K562 (cell line): ENCODE data around the gene NDUFAF4. TPM values are rescaled to one million over a fixed set of nuclear protein-coding genes. Genes with fewer than 3 reads are reported as not detected.

Experiments
- ATAC-seq: fragments of 200-7000 bp; cut with Tn5 transposase; 3 replicates; pipeline ENCODE4 v1.9.1; 2020; ENCODE audit warnings: moderate library complexity
- BruUV-seq: library from RNA; stranded (reverse); fragments of 400-500 nt; replicated peaks from 2 replicates; lab custom pipeline; 2021; lab: Mats Ljungman, UMichigan
- CTCF ChIA-PET: fragments of 300-600 bp; formaldehyde crosslinking; extraction: SDS; loops from one replicate; lab custom pipeline; 2021; ENCODE audit warnings: low intra/inter-chr PET ratio; lab: Yijun Ruan, JAX
- POLR2A ChIA-PET: fragments of 300-600, 350-650 bp; sonication (Branson Sonifier 250); formaldehyde crosslinking; extraction: SDS; loops from one replicate; lab custom pipeline; 2021; ENCODE audit warnings: antibody characterized with exemption, inconsistent platforms; lab: Yijun Ruan, JAX
- DNase-seq, 4 experiments: peaks; one replicate each; pipeline versions ENCODE4 v3.0.0 to v3.0.0-alpha.2; 2011 to 2018; ENCODE audit warnings: low spot score in 3 of 4, mixed read lengths in 3 of 4; ENCODE audit errors: extremely low read depth in 1 of 4
- FAIRE-seq: peaks from 2 replicates; lab custom pipeline; 2011; peaks lifted over from hg19 to GRCh38; lab: Jason Lieb, UNC
- H2AFZ ChIP-seq: 2 replicates; pipeline ENCODE4 v1.6.0; 2011; ENCODE audit warnings: low read depth, low read length, control low read depth, inconsistent platforms
- H3K27ac ChIP-seq: fragments of 200-600 bp; 3 replicates; pipeline ENCODE4 v1.8.0; 2011; ENCODE audit warnings: low read depth, mild to moderate bottlenecking, control low read depth, inconsistent platforms, low read length, moderate library complexity, mixed read lengths; ENCODE audit errors: extremely low read depth
- H3K27me3 ChIP-seq, 2 experiments: fragments of 300-600 bp in 1 of 2; 2 replicates in 1 of 2; 3 replicates in 1 of 2; pipeline versions ENCODE4 v1.6.0 to v1.8.0; 2011; ENCODE audit warnings: inconsistent platforms in 2 of 2, low read length in 2 of 2, mild to moderate bottlenecking in 1 of 2, mixed read lengths in 1 of 2, moderate library complexity in 1 of 2; ENCODE audit not compliant: control insufficient read depth in 2 of 2, insufficient read depth in 2 of 2
- H3K36me3 ChIP-seq: fragments of 300-600 bp; 3 replicates; pipeline ENCODE4 v1.8.0; 2011; ENCODE audit warnings: mild to moderate bottlenecking, low read length, inconsistent platforms; ENCODE audit not compliant: control insufficient read depth, insufficient read depth
- H3K4me1 ChIP-seq, 2 experiments: fragments of 200-600 bp in 1 of 2; replicated peaks in 1 of 2; 2 replicates in 1 of 2; 3 replicates in 1 of 2; pipeline versions ENCODE4 v1.5.1 to v1.8.0; 2011; ENCODE audit warnings: inconsistent platforms in 2 of 2, low read length in 2 of 2, mild to moderate bottlenecking in 1 of 2, mixed read lengths in 1 of 2, moderate library complexity in 1 of 2; ENCODE audit not compliant: control insufficient read depth in 2 of 2, insufficient read depth in 2 of 2
- H3K4me2 ChIP-seq: 2 replicates; pipeline ENCODE4 v1.6.1; 2011; ENCODE audit warnings: low read length, control low read depth, inconsistent platforms, mixed read lengths; ENCODE audit not compliant: insufficient read depth
- H3K4me3 ChIP-seq: fragments of 200-600 bp; sonication (generic), shearing (Covaris generic); 2 replicates; pipeline ENCODE4 v1.5.1; 2016; ENCODE audit warnings: control low read depth, inconsistent platforms
- H3K79me2 ChIP-seq: fragments of 200-600 bp; 3 replicates; pipeline ENCODE4 v1.8.0; 2011; ENCODE audit warnings: low read length, inconsistent platforms; ENCODE audit not compliant: control insufficient read depth, insufficient read depth
- H3K9ac ChIP-seq, 2 experiments: 2 replicates each; pipeline versions ENCODE4 v1.6.0 to v1.6.1; 2011; ENCODE audit warnings: low read depth in 2 of 2, low read length in 2 of 2, control low read depth in 1 of 2, inconsistent platforms in 1 of 2, mild to moderate bottlenecking in 1 of 2, mixed read lengths in 1 of 2; ENCODE audit not compliant: insufficient read depth in 1 of 2
- H3K9me1 ChIP-seq: one replicate; pipeline ENCODE4 v1.6.0; 2011; ENCODE audit warnings: inconsistent platforms, mild to moderate bottlenecking, low read length, moderate library complexity; ENCODE audit not compliant: control insufficient read depth, insufficient read depth
- H3K9me3 ChIP-seq: replicated peaks from 2 replicates; pipeline ENCODE4 v1.5.1; 2011; ENCODE audit warnings: low read depth, low read length, inconsistent platforms; ENCODE audit not compliant: control insufficient read depth, insufficient read depth
- H4K20me1 ChIP-seq: replicated peaks from 2 replicates; pipeline ENCODE4 v1.6.1; 2011; ENCODE audit warnings: low read length, inconsistent platforms, mixed read lengths; ENCODE audit not compliant: control insufficient read depth, insufficient read depth
- E4F1 ChIP-seq: fragments of 250-450 bp; sonication (Bioruptor Pico); IDR thresholded peaks from 2 replicates; pipeline ENCODE4 v1.5.0; 2021; ENCODE audit warnings: mild to moderate bottlenecking, borderline replicate concordance
- ELF4 ChIP-seq: fragments of 450-650 bp; formaldehyde crosslinking; IDR thresholded peaks from 2 replicates; pipeline ENCODE4 v1.4.0; 2022; ENCODE audit warnings: missing genetic modification characterization
- FOSL1 ChIP-seq: fragments of 200-800 bp; sonication (Bioruptor generic); conservative IDR thresholded peaks from 2 replicates; pipeline ENCODE4 v1.6.1; 2016; ENCODE audit warnings: missing genetic modification characterization, missing compliant biosample characterization
- FOXP1 ChIP-seq: sonication (generic); formaldehyde crosslinking; IDR thresholded peaks from 2 replicates; pipeline ENCODE4 v1.8.0; 2022; ENCODE audit warnings: mild to moderate bottlenecking, missing genetic modification reagents
- KLF1 ChIP-seq: fragments of 450-650 bp; IDR thresholded peaks from 2 replicates; pipeline ENCODE4 v1.6.1; 2016; ENCODE audit warnings: missing genetic modification characterization, missing compliant biosample characterization
- PHB2 ChIP-seq: fragments of 450-650 bp; IDR thresholded peaks from 2 replicates; pipeline ENCODE4 v1.6.1; 2017; ENCODE audit warnings: low read depth
- RB1 ChIP-seq: fragments of 450-650 bp; IDR thresholded peaks from 2 replicates; pipeline ENCODE4 v1.6.1; 2017; ENCODE audit warnings: low read depth, mild to moderate bottlenecking
- RBM14 ChIP-seq: fragments of 200-400 bp; formaldehyde crosslinking; IDR thresholded peaks from 2 replicates; pipeline ENCODE4 v1.6.1; 2018; ENCODE audit warnings: low read depth, mild to moderate bottlenecking, low read length, moderate library complexity, borderline replicate concordance; ENCODE audit not compliant: insufficient read depth
- RFX7 ChIP-seq: fragments of 250-450 bp; sonication (Bioruptor Pico); IDR thresholded peaks from 2 replicates; pipeline ENCODE4 v1.5.1; 2021; ENCODE audit warnings: mild to moderate bottlenecking
- SETDB1 ChIP-seq: IDR thresholded peaks from one replicate; pipeline ENCODE4 v1.6.1; 2012; ENCODE audit warnings: low read length, control low read depth, inconsistent platforms
- SREBF2 ChIP-seq: sonication (generic); formaldehyde crosslinking; IDR thresholded peaks from 2 replicates; pipeline ENCODE4 v1.4.0; 2020; ENCODE audit warnings: mild to moderate bottlenecking, missing genetic modification reagents
- ZBTB5 ChIP-seq: fragments of 450-650 bp; IDR thresholded peaks from 2 replicates; pipeline ENCODE4 v1.6.1; 2017; ENCODE audit warnings: antibody characterized with exemption
- ZNF778 ChIP-seq: fragments of 450-650 bp; formaldehyde crosslinking; IDR thresholded peaks from 2 replicates; pipeline ENCODE4 v1.4.0; 2020; ENCODE audit warnings: mild to moderate bottlenecking, moderate library complexity
- WGBS: fragments of 100-300 bp; shearing (Covaris generic); methylation state at CpG from one replicate; pipeline ENCODE4 v1.1.6; 2016; ENCODE audit warnings: low coverage, mixed read lengths; ENCODE audit not compliant: insufficient coverage; ENCODE audit errors: missing lambda C conversion rate; 5-methylcytosine and 5-hydroxymethylcytosine counted together
- in situ Hi-C: fragments of 300-500 bp; cut with MboI; formaldehyde crosslinking; loops from 4 replicates; pipeline ENCODE4 v1.15.0; 2018; ENCODE audit warnings: inconsistent platforms, mixed read lengths
- intact Hi-C: fragments of 100-400 bp; cut with micrococcal nuclease; formaldehyde crosslinking; loops from 2 replicates; pipeline ENCODE4 v1.14.2; 2022
- polyA plus RNA-seq, 8 experiments: library from polyadenylated mRNA; depleted of rRNA in 4 of 8; stranded (reverse) in 5 of 8; unstranded in 3 of 8; fragments of >200 nt; fragmentation: Nextera tagmentation in 2 of 8; fragmentation: Illumina TruSeq in 1 of 8; extraction: Ambion mirVana in 2 of 8; extraction: Trizol in 1 of 8; gene quantifications; 2 replicates each; pipeline versions ENCODE4 v1.2.1 to v1.2.3, GENCODE V29; 2011 to 2014; ENCODE audit warnings: inconsistent platforms in 1 of 8, missing spikeins in 1 of 8
- total RNA-seq, 7 experiments: library from RNA; depleted of rRNA in 6 of 7; stranded (reverse); fragments of >200 nt in 6 of 7; fragmentation: Illumina TruSeq in 2 of 7; extraction: Trizol in 2 of 7; gene quantifications; 2 replicates each; pipeline versions ENCODE4 v1.2.1 to v1.2.3, GENCODE V29; 2011 to 2021; ENCODE audit warnings: low replicate concordance in 1 of 7

Gene NDUFAF4
- total and polyA plus RNA-seq, 9 of the 15 experiments (the other 6 are each of a cell fraction or from before 2014, with no cell fraction given) = 45.0 to 418 (median 136) TPM

GRCh38 chr6:96927660-96928059 lies 30.0 kb upstream of the NDUFAF4 start:
- Histone ChIP-seq H3K9me1 (no peaks in the 10 kb centered on the region), H3K36me3 (no peaks in the 10 kb centered on the region), H2AFZ (no peak overlapping the region), H3K4me2 (no peak overlapping the region), H3K9ac (no peak overlapping the region), H3K79me2 (no peaks in the 10 kb centered on the region), H3K27me3 (no peaks in the 10 kb centered on the region), H4K20me1 (no peaks in the 10 kb centered on the region), H3K27ac (no peak overlapping the region), H3K4me3 (no peak overlapping the region), H3K4me1 (peaks cover 11 to 35% of the 10 kb centered on the region in 2 experiments), H3K9me3 (no peaks in the 10 kb centered on the region)
- ATAC-seq (no peak), FAIRE-seq (no peak), DNase-seq (no peak)
- BruUV-seq = no TSS peak
- ChIA-PET POLR2A (interaction anchor here (0.5 kb wide), 1 partner anchor 421 kb away, joined by 3 read pairs; no protein-coding TSS in a partner anchor), CTCF (no interaction called here)
- intact Hi-C loops (loop anchor here (2.0 to 10.0 kb wide), 3 partner anchors 91 to 1413 kb away; partner anchors contain the start of genes GPR63 and UFL1), in situ Hi-C loops (no loop called here)
- 53% methylated on average over 4 of the region's 4 CpGs for WGBS
- TF ChIP-seq FOSL1 (tag) (no peak), RBM14 (no peak), ZBTB5 (no peak), RFX7 (CRISPR knock-in tag) (no peak), E4F1 (CRISPR knock-in tag) (no peak), FOXP1 (CRISPR knock-in tag) (no peak), KLF1 (tag) (no peak), SREBF2 (CRISPR knock-in tag) (no peak), PHB2 (no peak), ELF4 (no peak), SETDB1 (no peak), ZNF778 (no peak), RB1 (no peak)
